ENCODE data around the gene CACNA2D4. TPM values are rescaled to one million over a fixed set of nuclear protein-coding genes. Genes with fewer than 3 reads are reported as not detected.
A peak's percentile ranks its signal among the peaks of the same experiment; 100 is the strongest.

CACNA2D4 gene
- total and polyA plus RNA-seq, 4 donors, result 0.82 to 2.8 (median 1.3) TPM

- Histone ChIP-seq H3K27me3 (ENCODE audit: control insufficient read depth in 4 of 4, insufficient read depth in 4 of 4, low read length in 3 of 4) (no peaks in the 10 kb centered on the region), H3K4me3 (ENCODE audit: low read depth in 1 of 3, low read length in 3 of 3) (no peak overlapping the region), H3K9me3 (ENCODE audit: control insufficient read depth in 4 of 4, low read length in 3 of 4) (no peaks in the 10 kb centered on the region), H3K27ac (ENCODE audit: low read depth in 1 of 2, low read length in 2 of 2) (no peak overlapping the region), H3K9ac (ENCODE audit: low read depth in 1 of 2, low read length in 2 of 2) (no peak overlapping the region), H3K4me1 (ENCODE audit: control insufficient read depth in 4 of 4, insufficient read depth in 4 of 4, low read length in 3 of 4) (no peaks in the 10 kb centered on the region), H3K36me3 (ENCODE audit: control insufficient read depth in 4 of 4, insufficient read depth in 3 of 4, low read depth in 1 of 4, low read length in 3 of 4) (no peaks in the 10 kb centered on the region)
- no peak for DNase-seq (ENCODE audit: low spot score)
- WGBS, result 60% methylated on average over 3 of the region's 3 CpGs
- TF ChIP-seq REST (IDR thresholded peaks at IDR 0.05) (no peak), ATF3 (IDR thresholded peaks at IDR 0.05) (no peak), TAF1 (conservative IDR thresholded peaks at IDR 0.05) (no peak), YY1 (IDR thresholded peaks at IDR 0.05) (no peak), EGR1 (IDR thresholded peaks at IDR 0.05; ENCODE audit: low read depth in 2 of 2) (no peak), HNF4G (IDR thresholded peaks at IDR 0.05) (no peak), HNF4A (conservative IDR thresholded peaks at IDR 0.05) (no peak), FOXA2 (IDR thresholded peaks at IDR 0.05) (no peak), NR2F2 (IDR thresholded peaks at IDR 0.05) (no peak), CTCF (IDR thresholded peaks at IDR 0.05; ENCODE audit: low read depth, low read length, missing input control) (no peak), JUND (IDR thresholded peaks at IDR 0.05) (no peak), ZBTB33 (IDR thresholded peaks at IDR 0.05) (no peak), MAX (IDR thresholded peaks at IDR 0.05) (no peak)
These were observed 7.2 kb upstream of the CACNA2D4 start for GRCh38 chr12:1925684-1926006.

- no peaks in the 10 kb centered on the region for H3K36me3 ChIP-seq (ENCODE audit: control insufficient read depth in 4 of 4, insufficient read depth in 3 of 4, low read depth in 1 of 4, low read length in 3 of 4)
- H3K27me3 ChIP-seq (ENCODE audit: control insufficient read depth in 4 of 4, insufficient read depth in 4 of 4, low read length in 3 of 4), result no peaks in the 10 kb centered on the region
- H3K4me1 ChIP-seq (ENCODE audit: control insufficient read depth in 4 of 4, insufficient read depth in 4 of 4, low read length in 3 of 4), result no peaks in the 10 kb centered on the region
- no peak overlapping the region for H3K9ac ChIP-seq (ENCODE audit: low read depth in 1 of 2, low read length in 2 of 2)
- peak; percentile 32 for DNase-seq (ENCODE audit: low spot score)
- 62% methylated on average over 7 of the region's 7 CpGs for WGBS
- no peaks in the 10 kb centered on the region for H3K9me3 ChIP-seq (ENCODE audit: control insufficient read depth in 4 of 4, low read length in 3 of 4)
- no peak overlapping the region for H3K4me3 ChIP-seq (ENCODE audit: low read depth in 1 of 3, low read length in 3 of 3)
- H3K27ac ChIP-seq (ENCODE audit: low read depth in 1 of 2, low read length in 2 of 2), result no peak overlapping the region
- TF ChIP-seq ZBTB33 (IDR thresholded peaks at IDR 0.05) (no peak), JUND (IDR thresholded peaks at IDR 0.05) (no peak), EGR1 (IDR thresholded peaks at IDR 0.05; ENCODE audit: low read depth in 2 of 2) (no peak), FOXA1 (IDR thresholded peaks at IDR 0.05) (no peak), NR2F2 (IDR thresholded peaks at IDR 0.05) (no peak), RXRA (IDR thresholded peaks at IDR 0.05) (no peak), ATF3 (IDR thresholded peaks at IDR 0.05) (no peak), CTCF (IDR thresholded peaks at IDR 0.05; ENCODE audit: low read depth, low read length, missing input control) (no peak), TAF1 (conservative IDR thresholded peaks at IDR 0.05) (no peak), HNF4A (conservative IDR thresholded peaks at IDR 0.05) (no peak), SP1 (IDR thresholded peaks at IDR 0.05) (no peak), GABPA (IDR thresholded peaks at IDR 0.05 in 1 of 2, conservative IDR thresholded peaks at IDR 0.05 in 1 of 2) (no peak), HNF4G (IDR thresholded peaks at IDR 0.05) (no peak), MAX (IDR thresholded peaks at IDR 0.05) (no peak)
These were observed 6.7 kb upstream of the CACNA2D4 start for GRCh38 chr12:1924996-1925683.
